RWPE2 (cell line): ENCODE data around the gene DESI2.
"Not testable (repeated sequence)": the region's sequence is repeated elsewhere in the genome, so short reads cannot be mapped to it uniquely, and the experiment has no call there.

ENCODE experiments used
- ATAC-seq: fragments of 200-7000 bp; cut with Tn5 transposase; 3 replicates; pipeline ENCODE4 v1.9.1; 2021; ENCODE audit warnings: low read depth
- DNase-seq: peaks from one replicate; pipeline ENCODE4 v3.0.0-alpha.2; 2020; ENCODE audit warnings: low spot score
- H3K27ac ChIP-seq: fragments of 450-650 bp; 2 replicates; pipeline ENCODE4 v1.5.1; 2017; ENCODE audit warnings: mild to moderate bottlenecking; ENCODE audit not compliant: poor library complexity, severe bottlenecking
- H3K27me3 ChIP-seq: fragments of 250-450 bp; sonication (Bioruptor Pico); 2 replicates; pipeline ENCODE4 v1.5.1; 2021; ENCODE audit warnings: mild to moderate bottlenecking, moderate library complexity; ENCODE audit not compliant: insufficient read depth, poor library complexity, severe bottlenecking
- H3K36me3 ChIP-seq: fragments of 250-450 bp; sonication (Bioruptor Pico); 2 replicates; pipeline ENCODE4 v1.5.1; 2020; ENCODE audit warnings: low read depth, mild to moderate bottlenecking, moderate library complexity
- H3K4me1 ChIP-seq: fragments of 250-450 bp; sonication (Bioruptor Pico); 2 replicates; pipeline ENCODE4 v1.5.1; 2021; ENCODE audit warnings: mild to moderate bottlenecking, moderate library complexity; ENCODE audit not compliant: insufficient read depth, poor library complexity, severe bottlenecking
- H3K4me3 ChIP-seq: fragments of 250-450 bp; sonication (Bioruptor Pico); 2 replicates; pipeline ENCODE4 v1.5.1; 2021; ENCODE audit warnings: mild to moderate bottlenecking, moderate library complexity; ENCODE audit not compliant: severe bottlenecking
- H3K9me3 ChIP-seq: fragments of 250-450 bp; sonication (Bioruptor Pico); 2 replicates; pipeline ENCODE4 v1.5.1; 2021; ENCODE audit warnings: mild to moderate bottlenecking, moderate library complexity; ENCODE audit not compliant: severe bottlenecking
- CTCF ChIP-seq: fragments of 450-650 bp; IDR thresholded peaks from one replicate; pipeline ENCODE4 v1.5.1; 2017; ENCODE audit warnings: mild to moderate bottlenecking, moderate library complexity; ENCODE audit not compliant: poor library complexity, severe bottlenecking

The DESI2 gene

GRCh38 chr1:244675167-244675566 is 22.2 kb downstream of the DESI2 start:
- H3K9me3 ChIP-seq: no peaks in the 10 kb centered on the region
- no peak for DNase-seq
- H3K4me3 ChIP-seq: no peak overlapping the region
- peaks cover 7% of the 10 kb centered on the region for H3K36me3 ChIP-seq
- TF ChIP-seq CTCF: no peak
- no peak for ATAC-seq
- H3K27me3 ChIP-seq: no peaks in the 10 kb centered on the region
- H3K4me1 ChIP-seq: no peaks in the 10 kb centered on the region
- no peak overlapping the region for H3K27ac ChIP-seq

DNA sequence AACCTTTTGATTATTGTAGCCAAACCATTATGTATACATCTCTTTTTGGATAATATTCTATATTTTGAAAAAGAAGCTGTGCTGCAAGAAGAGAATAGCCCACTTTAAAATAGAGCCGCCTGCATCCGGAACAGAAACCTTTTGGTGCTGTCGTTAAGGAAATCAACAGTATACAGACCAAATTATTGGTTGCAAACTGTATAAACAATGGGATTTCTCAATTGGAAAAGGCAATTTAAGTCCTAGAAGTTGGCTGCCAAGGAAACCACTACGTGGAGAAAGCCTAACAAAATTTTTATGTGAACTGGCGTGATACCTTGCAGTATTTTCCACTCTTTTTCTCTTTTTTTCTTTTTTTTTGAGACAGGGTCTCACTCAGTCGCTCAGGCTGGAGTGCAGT is 25.8 kb downstream of the DESI2 start:
- no peaks in the 10 kb centered on the region; the same call in 1 of the 2 replicates for H3K36me3 ChIP-seq

DNA sequence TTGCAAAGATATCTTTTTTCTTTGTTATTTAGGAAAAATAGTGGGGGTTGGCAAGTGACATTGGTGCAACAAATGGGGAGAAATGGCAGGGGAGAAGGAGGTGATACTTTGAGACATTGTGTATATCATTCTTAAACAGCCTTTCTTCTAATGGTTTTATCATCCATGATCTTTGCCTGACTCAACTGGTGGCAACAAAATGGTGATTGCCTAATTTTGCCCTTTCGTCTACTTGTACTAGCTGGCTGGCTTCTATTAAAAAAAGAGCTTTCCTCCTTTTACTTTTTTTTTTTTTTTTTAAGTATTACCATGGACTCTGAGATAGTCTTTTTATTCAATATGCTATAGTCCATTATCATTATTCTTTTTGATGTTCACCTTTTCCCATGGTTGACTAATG is 27.7 kb downstream of the DESI2 start:
- Histone ChIP-seq H3K27ac (no peak overlapping the region), H3K4me1 (no peaks in the 10 kb centered on the region), H3K4me3 (no peak overlapping the region), H3K27me3 (no peaks in the 10 kb centered on the region), H3K36me3 (peaks cover 6% of the 10 kb centered on the region; the same call in 1 of the 2 replicates), H3K9me3 (no peaks in the 10 kb centered on the region)
- no peak for ATAC-seq
- no peak for DNase-seq
- TF ChIP-seq CTCF: no peak

More for the DNA sequence above, 25.8 kb downstream of the DESI2 start:
- TF ChIP-seq CTCF: no peak
- H3K27ac ChIP-seq: no peak overlapping the region
- no peaks in the 10 kb centered on the region for H3K4me1 ChIP-seq
- H3K27me3 ChIP-seq: no peaks in the 10 kb centered on the region
- no peak overlapping the region for H3K4me3 ChIP-seq
- no peaks in the 10 kb centered on the region for H3K9me3 ChIP-seq
- DNase-seq (no peak), ATAC-seq (no peak)

DNA sequence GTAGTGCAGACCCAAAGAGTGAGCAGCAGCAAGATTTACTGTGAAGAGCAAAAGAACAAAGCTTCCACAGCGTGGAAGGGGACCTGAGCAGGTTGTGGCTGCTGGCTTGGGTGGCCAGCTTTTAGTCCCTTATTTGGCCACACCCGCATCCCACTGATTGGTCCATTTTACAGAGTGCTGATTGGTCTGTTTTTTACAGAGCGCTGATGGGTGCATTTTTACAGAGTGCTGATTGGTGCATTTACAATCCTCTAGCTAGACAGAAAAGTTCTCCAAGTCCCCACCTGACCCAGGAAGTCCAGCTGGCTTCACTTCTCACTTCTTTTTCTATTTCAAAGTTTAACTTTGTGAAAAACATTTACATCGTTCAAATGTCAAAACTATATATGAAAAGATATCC is 29.2 kb downstream of the DESI2 start:
- H3K27me3 ChIP-seq, H3K4me1 ChIP-seq, H3K27ac ChIP-seq, ATAC-seq, H3K4me3 ChIP-seq, DNase-seq, H3K9me3 ChIP-seq: not testable (repeated sequence)
- H3K36me3 ChIP-seq: peaks cover 16% of the 10 kb centered on the region

- no peak for TF ChIP-seq CTCF
- H3K36me3 ChIP-seq: peaks cover 27% of the 10 kb centered on the region
- no peak for ATAC-seq
Observed at GRCh38 chr1:244695937-244696336, 43.0 kb downstream of the DESI2 start.

More at GRCh38 chr1:244695937-244696336, 43.0 kb downstream of the DESI2 start:
- Histone ChIP-seq H3K27ac (no peak overlapping the region), H3K4me3 (no peak overlapping the region), H3K9me3 (no peaks in the 10 kb centered on the region), H3K4me1 (no peaks in the 10 kb centered on the region), H3K27me3 (no peaks in the 10 kb centered on the region)
- no peak for DNase-seq
